ENCODE data around the gene MINDY2.
"Not testable (repeated sequence)": the region's sequence is repeated elsewhere in the genome, so short reads cannot be mapped to it uniquely, and the experiment has no call there.

MINDY2 gene

GRCh38 chr15:58833681-58834426 lies 62.8 kb downstream of the MINDY2 start:
- DNase-seq = not testable (repeated sequence)

- no peak for DNase-seq
Measured at GRCh38 chr15:58839485-58839884, 68.4 kb downstream of the MINDY2 start.

- no peak for DNase-seq
Measured at GRCh38 chr15:58840048-58840447, 68.9 kb downstream of the MINDY2 start.

DNA sequence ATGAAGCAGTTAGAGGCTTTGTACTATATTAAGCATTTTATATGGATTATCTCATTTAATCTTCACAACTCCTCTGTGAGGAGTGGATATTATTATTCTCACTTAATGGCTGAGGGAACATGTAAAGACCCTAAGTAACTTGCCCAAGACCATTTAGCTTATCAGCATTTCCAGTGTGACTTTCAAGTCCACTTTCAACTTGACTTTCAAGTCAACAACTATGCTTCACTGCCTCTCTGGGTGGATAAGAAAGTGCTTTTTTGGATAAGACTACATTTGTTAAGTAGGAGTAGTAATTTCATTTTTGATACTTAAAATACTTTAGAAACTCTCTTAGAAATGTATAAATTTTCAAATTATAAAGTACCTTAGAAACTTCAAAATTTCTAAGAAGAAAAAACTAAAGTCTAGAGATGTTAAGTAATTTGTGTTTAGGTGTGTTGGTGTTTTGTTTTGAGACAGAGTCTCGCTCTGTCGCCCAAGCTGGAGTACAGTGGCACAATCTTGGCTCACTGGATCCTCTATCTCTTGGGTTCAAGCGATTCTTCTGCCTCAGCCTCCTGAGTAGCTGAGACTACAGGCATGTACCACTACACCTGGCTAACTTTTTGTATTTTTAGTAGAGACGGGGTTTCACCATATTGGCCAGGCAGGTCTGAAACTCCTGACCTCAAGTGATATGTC lies 71.8 kb downstream of the MINDY2 start:
- no peak for DNase-seq

DNA sequence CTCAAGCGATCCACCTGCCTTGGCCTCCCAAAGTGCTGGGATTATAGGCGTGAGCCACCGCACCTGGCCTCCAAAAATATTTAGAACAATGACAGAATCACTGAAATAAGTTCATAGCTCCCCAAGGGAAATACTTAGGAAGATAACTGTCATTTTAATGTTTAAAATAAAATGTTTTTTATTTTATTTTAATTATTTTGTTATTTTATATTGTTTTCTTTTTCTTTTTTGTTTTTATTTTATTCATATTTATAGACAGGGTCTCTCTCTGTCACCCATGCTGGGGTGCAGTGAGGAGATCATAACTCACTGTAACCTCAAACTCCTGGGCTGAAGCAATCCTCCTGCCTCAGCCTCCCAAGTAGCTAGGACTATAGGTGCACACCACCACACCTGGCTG lies 80.1 kb downstream of the MINDY2 start:
- not testable (repeated sequence) for DNase-seq

GRCh38 chr15:58852347-58852746 lies 81.2 kb downstream of the MINDY2 start:
- DNase-seq = no peak

- DNase-seq = no peak
Measured at GRCh38 chr15:58854593-58854992, 83.5 kb downstream of the MINDY2 start.

- no peak for DNase-seq
Measured at GRCh38 chr15:58856086-58856485, 85.0 kb downstream of the MINDY2 start.

DNA sequence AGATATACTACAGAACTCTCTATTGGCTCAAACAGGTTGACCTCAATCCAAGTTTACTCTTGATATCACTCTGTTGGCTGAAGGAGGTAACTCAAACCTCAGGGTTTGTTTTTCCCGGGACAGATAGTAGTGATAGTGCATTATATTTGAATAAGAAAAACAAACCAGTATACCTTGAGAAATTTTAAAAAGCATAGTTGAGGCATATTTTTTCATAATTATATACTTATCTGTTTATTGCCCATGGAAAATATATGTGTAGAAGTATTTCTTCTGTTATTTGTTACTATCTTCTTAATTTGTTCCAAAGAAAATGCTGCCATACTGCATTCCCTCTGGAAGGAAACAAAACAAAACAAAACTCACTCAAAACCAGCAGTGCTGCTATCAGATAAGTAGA lies 85.5 kb downstream of the MINDY2 start:
- DNase-seq = not testable (repeated sequence)

GRCh38 chr15:58862326-58862725 lies 91.2 kb downstream of the MINDY2 start:
- no peak for DNase-seq

DNA sequence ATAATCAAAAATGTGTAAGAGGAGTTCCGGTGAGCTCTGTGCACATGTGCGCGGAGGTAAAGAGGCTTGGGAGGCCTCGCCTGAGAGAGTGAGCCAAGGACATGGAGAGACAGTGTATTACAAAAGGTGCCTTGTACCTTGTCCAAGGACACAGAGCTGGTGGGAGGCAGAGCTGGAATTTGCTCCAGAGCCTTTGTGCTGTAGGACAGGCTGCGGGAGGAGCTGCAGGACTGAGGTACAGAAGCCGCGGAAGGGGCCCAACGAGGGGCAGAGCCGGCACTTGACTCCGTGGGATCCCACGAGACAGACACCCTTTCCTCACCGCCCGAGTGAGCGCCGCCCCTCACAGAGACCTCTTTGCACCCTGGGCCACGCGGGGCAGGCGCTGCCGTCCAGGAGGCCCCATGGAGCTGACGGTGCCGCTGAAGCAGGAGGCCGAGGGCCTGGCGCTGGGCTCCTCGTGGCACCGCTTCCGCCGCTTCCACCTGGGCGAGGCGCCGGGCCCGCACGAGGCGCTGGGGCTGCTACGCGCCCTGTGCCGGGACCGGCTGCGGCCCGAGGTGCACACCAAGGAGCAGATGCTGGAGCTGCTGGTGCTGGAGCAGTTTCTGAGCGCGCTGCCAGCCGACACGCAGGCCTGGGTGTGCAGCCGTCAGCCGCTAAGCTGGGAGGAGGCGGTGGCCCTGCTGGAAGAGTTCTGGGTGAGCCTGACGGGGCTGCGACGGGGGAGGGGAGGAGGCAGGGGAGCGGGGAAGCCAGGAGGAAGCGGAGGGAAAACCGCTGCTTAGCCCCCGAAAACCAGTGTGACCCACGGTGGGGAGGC lies 93.7 kb downstream of the MINDY2 start:
- no peak for DNase-seq

GRCh38 chr15:58865425-58865880 lies 94.4 kb downstream of the MINDY2 start:
- DNase-seq = no peak

- DNase-seq = no peak
Measured at GRCh38 chr15:58867926-58868325, 96.8 kb downstream of the MINDY2 start.

DNA sequence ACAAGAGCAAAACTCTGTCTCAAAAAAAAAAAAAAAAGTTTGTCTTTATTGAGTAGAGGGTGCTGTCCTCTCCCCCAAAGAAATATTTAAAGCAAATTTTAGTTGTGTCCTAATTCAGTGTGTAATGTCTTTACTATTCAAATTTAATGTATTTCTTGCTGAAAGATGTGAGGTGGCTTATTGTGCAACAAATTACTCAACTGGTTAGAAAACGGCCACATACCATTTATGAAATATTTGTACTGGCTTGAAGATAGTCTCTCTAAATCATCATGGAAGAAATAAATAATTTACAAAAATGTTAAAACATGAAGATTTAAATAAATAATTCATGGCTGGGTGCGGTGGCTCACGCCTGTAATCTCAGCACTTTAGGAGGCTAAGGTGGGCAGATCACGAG lies 99.3 kb downstream of the MINDY2 start:
- DNase-seq = no peak

GRCh38 chr15:58873267-58873666 lies 102.2 kb downstream of the MINDY2 start:
- DNase-seq = no peak

DNA sequence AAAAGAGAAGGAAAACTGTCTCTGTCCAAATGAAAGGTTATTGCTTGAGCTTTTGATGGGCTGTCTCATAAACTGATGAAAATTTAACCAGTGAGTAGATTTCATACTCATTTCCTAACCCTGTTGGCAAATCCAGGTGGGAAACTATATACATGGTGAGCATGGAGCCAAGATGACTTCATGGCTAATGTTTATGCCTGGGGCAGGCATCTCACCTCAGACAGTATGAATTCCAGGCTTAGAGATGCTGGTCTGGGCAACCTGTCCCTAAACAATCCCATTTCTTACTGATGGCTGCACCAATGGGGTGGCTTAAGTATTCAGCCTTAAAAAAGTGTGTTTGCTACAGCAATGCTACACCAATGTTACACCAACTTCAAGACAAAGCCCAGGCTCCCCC lies 104.2 kb downstream of the MINDY2 start:
- no peak for DNase-seq

DNA sequence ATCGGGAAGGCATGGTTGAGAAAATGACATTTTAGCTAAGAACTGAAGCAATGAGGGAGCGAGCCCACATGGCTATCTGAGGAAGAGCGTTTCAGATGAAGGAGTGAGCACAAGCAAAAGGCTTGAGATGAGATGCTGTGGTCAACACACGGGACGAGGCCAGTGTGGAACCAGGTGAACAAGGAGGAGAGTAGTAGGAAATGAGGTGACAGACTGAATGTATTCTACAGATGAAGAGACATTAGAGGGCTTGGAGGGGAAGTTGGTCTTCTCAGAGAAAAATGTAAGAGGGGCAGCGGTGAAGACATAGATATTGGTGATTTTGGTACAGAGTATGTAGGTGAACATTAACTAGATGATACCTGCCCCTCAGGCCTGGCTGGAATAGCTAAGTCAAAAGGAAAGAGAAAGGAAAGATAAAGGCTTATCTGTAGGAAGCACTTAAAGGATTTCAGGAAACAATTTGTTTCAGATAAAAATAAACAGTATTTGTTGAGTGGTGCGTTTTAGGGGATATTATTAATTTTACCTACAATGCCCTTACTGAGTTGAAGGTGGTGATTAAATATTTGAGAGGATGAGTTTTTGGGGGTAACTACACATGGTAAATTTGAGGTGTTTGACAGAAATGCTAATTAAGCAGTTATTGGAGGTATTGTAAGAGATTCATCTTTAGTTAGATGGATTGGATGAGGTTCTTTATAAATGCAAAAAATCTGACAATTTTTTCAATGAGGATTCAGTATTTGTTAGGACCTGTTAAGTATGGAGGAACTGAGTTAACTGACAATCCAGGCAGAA lies 105.4 kb downstream of the MINDY2 start:
- no peak for DNase-seq

- no peak for DNase-seq
Measured at GRCh38 chr15:58877999-58878825, 107.1 kb downstream of the MINDY2 start.

DNA sequence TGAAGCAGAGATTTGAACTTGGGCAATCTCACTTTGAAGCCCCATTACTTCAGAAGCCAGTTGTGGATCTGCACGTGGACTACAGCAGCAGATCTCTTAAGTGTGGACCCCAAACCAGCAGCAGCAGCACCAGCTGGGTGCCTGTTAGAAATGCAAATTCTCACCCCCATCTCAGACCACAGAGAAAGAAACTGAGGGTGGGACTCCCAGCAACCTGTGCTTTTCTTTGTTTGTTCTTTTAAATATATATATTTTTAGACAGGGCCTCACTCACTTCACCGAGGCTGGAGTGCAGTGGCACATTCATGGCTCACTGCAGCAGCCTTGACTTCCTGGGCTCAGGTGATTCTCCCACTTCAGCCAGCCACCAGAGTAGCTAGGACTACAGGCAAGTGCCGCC lies 109.2 kb downstream of the MINDY2 start:
- DNase-seq = no peak

GRCh38 chr15:58882243-58882642 lies 111.1 kb downstream of the MINDY2 start:
- no peak for DNase-seq

- DNase-seq = not testable (repeated sequence)
Measured at GRCh38 chr15:58883926-58884325, 112.8 kb downstream of the MINDY2 start.

GRCh38 chr15:58886921-58887320 lies 115.8 kb downstream of the MINDY2 start:
- DNase-seq = no peak
